ENCODE data around the gene LGALSL.

The LGALSL gene

GRCh38 chr2:64453770-64454385, at the start of gene LGALSL:
Gene LGALSL (plus strand): TSS chr2:64454162. CDS start chr2:64454546, 384 bp downstream.
- no peak for DNase-seq

- DNase-seq, result no peak
These were observed 49.2 kb upstream of the LGALSL start for GRCh38 chr2:64404743-64405142.

GRCh38 chr2:64405581-64406406, 48.2 kb upstream of the LGALSL start:
- DNase-seq, result no peak

DNA sequence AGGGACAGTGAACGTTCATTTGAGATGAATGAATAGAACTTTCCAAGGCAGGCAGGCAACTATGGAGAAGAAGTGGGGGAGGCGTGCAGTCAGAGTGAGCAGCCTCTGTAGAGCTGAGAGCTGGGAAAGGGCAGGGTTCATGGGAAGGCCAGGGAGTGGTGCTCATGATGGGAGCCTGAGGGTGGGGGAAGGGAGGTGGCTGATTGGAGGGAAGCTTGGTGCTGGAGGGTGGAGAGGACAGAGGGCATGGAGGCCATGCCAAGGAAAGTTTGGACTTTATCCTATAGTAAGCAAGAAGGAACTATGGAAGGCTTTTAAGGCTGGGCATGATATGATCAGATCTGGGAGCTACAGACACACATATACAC, 47.6 kb upstream of the LGALSL start:
- DNase-seq, result no peak

DNA sequence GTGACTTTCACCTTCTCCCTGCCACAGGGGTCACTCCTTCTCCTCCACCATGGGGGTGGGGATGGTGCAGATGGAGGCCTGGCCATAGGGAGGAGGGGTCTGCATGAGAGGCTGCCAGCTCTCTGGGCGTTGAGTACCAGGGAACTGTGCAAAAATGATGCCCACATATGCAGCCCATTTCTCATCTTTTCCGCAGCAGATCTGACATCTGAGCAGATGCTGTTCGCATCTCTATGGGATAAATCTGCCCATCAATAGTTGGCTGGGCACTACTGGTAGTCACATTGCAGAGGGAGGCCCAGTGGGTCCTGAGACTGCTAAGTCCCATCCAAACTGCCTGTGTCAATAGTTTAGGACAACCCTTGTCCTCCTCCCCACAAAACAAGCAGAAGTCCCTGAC, 45.9 kb upstream of the LGALSL start:
- no peak for DNase-seq

- DNase-seq, result no peak
These were observed 43.3 kb upstream of the LGALSL start for GRCh38 chr2:64410671-64411070.

DNA sequence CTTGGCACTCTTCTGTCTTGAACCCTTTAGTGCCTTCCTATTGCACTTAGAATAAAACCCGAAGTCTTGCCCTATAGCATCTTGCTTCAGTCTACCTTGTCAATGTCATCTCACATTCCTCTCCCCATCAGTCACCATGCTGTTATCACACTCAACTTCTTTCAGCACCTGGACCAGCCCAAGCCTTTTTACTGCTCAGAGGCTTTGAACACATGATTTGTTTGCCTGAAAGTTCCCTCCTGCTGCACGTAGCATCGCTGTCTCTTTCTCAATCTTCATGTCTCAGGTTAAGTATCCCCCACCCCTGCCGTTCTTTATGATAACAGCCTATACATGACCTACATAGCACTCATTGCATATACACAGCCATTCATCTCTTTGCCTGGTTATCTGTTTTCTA, 41.3 kb upstream of the LGALSL start:
- no peak for DNase-seq

DNA sequence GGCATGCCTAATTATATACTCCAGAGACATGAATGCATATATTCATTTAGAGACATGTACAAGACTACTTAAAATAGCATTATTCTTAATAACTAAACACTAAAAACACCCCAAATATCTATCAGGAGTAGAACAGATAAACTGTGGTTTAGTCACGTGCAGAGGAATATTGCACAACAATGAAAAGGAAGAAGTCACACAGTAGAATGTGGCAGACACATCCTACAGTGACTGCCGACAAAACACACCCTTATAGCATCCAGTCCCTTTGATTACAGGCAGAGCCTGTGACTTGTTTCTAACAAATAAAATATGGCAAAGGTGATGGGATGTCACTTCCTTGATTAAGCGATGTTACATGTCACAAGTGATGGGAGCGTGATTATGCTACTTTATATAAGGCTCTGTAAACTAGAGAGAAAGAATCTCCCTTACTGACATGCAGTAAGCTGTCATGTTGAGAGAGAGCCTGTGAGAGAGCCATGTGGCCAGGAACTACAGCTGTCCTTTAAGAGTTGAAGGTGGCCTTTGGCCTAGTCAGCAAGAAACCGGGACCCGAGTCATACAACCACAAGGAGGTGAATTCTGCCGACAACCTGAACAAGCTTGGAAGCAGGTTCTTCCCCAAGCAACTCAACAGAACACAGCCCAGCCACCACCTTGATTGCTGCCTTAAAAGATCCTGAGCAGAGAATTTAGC, 39.1 kb upstream of the LGALSL start:
- DNase-seq, result no peak

- DNase-seq, result no peak
These were observed 36.3 kb upstream of the LGALSL start for GRCh38 chr2:64417624-64418023.

GRCh38 chr2:64419596-64420165, 34.3 kb upstream of the LGALSL start:
- no peak for DNase-seq

DNA sequence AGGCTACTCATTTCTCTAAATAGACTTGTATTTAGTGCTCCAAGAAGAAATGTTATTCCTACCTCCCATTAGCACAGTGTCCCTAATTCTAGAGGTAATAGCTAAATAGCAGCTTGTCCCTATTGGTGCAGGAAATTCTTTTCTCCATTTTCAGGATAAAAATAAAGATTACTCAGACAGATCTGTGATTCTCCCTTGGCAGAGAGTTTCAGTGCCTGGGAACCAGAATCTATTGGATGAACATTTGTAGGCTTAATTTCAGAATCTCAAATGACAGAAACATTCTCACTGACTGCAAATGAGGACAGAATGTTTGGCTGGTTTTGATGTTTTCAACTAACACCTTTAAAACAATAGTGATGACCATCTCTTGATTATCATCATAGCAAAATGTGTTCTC, 33.3 kb upstream of the LGALSL start:
- no peak for DNase-seq

DNA sequence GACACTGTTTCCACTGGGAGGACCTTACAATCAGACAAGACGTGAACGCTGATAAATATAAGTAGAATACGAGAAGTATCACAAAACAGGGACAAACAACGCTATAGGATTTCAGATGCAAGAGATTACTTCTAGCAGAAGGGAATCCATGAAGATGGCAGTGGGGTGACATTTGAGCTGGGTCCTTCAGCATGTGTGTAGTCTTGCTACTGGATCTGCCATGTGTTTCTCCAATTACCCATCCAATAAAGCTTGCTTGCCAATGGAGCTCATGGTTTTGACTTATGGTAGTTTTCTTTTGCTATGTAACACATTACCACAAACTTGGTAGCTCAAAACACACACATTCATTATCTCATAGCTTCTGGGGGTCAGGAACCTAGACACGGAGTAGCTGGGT, 32.8 kb upstream of the LGALSL start:
- DNase-seq, result no peak

GRCh38 chr2:64422466-64422865, 31.5 kb upstream of the LGALSL start:
- DNase-seq, result no peak

GRCh38 chr2:64423303-64423702, 30.7 kb upstream of the LGALSL start:
- DNase-seq, result no peak

DNA sequence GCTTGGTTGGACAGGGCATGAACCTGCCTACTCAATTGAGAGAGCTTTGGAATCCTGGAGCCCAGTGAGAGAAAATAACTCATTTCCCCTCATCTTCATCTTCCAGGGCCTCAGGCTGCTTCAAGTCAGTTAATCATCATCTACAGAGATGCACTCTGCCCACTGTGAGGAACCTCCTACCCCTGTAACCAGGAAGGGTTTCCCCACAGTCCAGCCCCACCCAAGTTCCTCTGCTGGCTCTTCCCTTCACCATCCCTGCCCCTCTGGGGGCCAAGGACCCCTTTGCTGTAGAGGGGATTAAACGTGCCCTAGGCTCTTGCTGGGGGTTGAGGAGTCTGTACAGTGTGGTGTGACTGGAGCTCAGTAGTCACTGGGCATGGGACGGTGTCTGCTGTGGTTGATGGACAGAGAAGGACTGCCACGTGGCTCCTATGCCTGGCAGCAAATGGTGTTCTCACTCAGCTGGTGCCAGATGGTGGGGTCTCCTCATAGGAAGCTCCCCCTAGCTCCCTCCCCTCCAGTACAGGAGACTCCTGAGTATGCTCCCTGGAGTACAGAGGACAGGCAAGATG, 29.5 kb upstream of the LGALSL start:
- DNase-seq, result no peak

DNA sequence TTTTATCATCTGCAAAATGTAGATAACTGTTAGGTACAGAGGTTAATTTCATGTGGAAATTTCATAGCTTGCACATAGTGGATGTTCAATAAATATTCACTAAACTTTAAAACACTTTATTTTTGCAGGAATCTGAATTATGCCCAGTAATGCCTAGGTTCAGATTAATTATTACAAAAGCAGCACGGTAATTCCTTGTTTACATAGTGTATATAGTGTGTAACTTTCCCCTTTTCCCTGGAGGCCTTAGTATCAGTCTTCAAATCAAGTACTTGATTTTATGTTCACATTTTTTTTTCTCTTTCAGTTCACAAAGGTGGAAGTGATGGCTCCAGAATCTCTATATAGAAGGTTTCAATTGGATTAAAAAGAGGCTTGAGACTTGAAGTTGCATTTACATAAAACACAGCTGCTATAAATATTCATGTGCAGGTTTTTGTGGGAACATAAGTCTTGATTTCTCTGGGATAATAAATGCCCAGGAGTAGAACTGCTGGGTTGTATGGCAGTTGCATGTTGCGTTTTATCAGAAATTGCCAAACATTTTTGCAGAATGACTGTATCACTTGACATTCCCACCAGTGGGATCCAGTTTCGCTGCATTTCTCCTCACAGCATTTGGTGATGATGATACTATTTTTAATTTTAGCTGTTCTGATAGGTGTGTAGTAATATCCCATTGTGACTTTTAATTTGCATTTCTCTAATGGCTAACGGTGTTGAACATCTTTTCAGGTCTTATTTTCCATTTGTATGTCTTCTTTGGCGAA, 27.6 kb upstream of the LGALSL start:
- DNase-seq, result no peak

- DNase-seq, result no peak
These were observed 19.8 kb upstream of the LGALSL start for GRCh38 chr2:64434039-64434657.

GRCh38 chr2:64437883-64438282, 16.1 kb upstream of the LGALSL start:
- DNase-seq, result no peak

GRCh38 chr2:64439194-64439593, 14.8 kb upstream of the LGALSL start:
- no peak for DNase-seq

DNA sequence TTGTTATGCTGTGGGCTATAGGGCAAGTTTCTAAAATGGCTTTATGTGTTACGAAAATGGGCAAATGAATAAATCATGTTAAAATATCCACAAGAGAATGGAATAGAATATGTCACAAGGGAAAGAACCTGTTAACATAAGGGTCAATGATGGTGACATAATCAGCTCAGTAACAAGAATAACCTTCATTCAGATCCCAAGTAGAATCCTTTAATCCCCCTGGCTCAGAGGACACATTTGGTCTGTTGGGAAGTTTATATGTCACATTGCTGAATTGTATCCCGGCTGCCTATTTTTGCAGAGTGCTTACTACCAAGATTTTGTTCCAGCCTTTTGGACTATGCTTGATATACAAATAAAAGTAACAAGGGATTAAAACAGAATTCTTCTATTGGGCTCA, 13.1 kb upstream of the LGALSL start:
- DNase-seq, result no peak

- no peak for DNase-seq
These were observed 11.7 kb upstream of the LGALSL start for GRCh38 chr2:64442277-64442676.

DNA sequence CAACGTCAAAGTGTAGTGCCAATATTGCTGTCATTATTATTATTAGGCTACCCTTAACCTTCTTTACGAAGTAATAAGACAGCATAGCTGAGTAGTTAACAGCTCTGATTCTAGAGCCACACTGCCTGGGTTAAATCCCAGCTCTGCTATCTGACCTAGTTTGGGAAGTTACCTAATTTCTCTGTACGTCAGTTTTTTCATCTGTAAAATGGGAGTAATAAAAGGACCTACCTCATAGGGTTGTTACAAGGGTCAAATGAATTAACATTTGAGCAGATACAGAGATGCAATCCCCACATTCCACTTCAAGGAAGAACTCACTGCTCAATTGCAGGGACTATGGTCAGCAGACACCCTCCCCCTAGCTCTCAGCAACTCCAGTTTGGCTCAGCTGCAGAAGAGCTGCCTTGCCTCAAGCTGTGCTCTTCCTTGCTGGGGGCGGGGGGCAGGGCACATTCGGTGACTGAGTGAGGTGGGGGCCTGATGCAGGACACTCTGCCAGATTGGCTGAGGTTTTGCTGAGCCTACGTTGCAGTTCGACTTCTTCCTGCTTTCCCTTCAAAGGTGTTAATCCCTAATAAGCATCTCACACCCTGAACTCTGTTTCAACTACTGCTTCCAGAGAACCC, 11.0 kb upstream of the LGALSL start:
- no peak for DNase-seq
